NCI-H1417 treated with DMSO at 0.1 percent for 48 hours (cell line): ENCODE measurements around the gene HLA-DPB1.

Experiments
- DNase-seq: peaks from one replicate; lab custom pipeline; 2025; lab: John Stamatoyannopoulos, UW

The HLA-DPB1 gene

DNA sequence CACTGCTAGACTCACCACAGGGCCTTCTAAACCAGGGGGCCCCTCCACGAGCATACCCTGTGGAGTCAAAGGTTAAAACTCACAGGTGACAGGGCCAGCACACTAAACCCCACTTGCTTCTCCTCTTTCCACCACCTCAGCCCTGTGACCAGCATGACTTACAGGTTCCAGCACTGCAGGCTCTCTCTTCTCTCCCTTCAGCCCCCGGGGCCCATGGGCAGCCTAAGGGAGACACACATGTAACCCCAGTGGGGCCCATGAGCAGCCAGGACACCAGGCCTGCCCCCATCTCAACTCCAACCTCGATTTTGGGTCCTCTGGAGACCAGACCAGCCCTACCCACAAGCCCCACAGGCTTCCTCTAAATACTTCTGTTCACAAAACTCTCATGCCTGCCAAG lies 28.0 kb downstream of the HLA-DPB1 start:
- DNase-seq: no peak

DNA sequence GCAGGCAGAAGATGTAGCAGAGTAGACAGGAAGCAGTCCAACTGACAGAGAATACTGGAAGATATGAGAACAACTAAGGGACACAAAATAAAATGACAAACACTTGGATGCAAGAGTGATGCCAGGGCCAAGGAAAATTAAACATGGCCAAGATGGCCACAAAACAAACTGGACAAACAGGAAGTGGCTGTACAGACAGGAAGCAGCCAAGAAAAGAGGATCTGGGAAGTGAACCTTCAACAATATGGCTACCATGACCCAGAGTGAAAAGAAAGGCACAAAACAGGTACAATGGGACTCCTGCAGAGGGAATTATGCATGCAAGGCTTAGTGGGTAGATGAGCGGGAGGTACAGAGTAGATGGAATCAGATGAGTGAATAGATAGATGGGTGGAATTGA lies 29.1 kb downstream of the HLA-DPB1 start:
- no peak for DNase-seq

DNA sequence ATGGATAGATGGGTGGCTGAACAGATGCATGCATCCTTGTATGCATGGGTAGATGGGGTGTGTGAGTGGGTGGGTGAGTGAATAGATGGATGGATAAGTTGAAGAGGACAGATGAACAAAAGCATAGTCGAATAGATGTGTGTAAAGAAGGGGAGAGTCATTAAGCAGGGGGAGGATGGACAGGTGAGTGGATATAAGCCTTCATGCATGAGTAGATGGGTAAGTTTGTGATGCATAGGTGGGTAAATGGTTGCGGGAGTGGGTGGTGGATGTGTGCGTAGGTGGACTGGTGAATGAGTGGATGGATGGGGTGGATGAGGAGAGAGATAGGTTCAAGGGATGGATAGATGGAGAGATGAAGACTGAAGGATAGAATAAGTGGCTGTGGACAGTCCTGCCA lies 29.6 kb downstream of the HLA-DPB1 start:
- no peak for DNase-seq

DNA sequence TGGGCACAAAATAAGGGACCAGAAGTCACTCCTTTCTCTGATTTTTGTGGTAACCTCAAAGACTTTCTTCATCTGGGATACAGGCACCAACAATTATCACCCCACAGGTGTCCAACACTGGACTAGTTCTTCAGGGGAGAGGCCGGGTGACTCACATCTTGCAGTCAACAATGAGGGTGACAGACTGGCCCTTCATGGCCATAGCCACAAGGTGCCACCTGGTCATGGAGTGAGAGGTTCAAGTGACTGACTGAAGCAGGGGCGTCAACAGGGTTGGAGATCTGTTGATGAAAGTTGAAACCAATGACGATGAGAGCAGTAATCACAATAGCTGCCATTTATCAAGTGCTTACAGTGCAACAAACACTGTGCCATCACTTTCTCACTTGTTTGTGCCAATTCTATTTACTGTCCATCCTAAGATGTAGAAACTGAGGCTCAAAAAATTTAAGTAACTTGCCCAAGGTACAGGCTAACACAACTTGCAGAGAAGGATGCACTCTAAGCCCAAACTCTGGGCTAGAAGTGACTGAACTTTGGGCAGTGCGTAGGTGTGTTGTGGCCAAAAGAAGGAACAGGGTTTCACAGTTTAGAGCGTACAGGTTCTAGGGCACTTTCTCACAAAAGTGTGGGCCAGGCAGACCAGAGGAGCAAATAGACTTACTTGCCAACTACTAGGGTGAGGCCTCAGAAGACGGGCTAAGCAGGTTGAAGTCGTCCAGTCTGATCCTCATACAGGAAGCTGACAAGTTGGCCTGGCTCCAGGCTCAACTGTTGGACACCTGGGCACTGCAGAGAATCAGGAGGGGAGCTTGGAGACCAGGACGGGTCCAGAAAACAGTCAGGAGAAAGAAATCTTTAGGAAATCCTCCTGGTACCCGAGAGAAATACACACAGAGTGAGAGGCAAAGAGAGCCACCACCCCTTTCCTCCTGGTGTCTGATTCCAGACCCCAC lies 30.4 kb downstream of the HLA-DPB1 start:
- no peak for DNase-seq

DNA sequence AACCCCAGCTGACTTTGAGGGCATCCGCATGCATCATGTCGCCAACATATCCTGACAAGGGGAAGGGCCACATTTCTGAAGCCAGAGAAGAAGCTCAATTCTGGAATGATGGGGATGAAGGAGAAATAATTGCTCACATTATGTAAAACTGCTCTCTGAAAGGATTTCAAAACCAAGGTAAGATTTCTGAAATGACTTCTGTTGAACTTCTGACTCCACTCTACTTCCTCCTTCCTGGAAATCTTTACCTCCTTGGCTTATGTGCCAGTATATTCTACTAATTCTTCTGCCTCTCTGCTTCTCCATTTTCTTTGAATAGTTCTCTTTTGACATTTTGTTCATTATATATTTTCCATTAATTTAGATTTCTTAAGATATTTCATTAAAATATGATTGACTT lies 31.9 kb downstream of the HLA-DPB1 start:
- no peak for DNase-seq

DNA sequence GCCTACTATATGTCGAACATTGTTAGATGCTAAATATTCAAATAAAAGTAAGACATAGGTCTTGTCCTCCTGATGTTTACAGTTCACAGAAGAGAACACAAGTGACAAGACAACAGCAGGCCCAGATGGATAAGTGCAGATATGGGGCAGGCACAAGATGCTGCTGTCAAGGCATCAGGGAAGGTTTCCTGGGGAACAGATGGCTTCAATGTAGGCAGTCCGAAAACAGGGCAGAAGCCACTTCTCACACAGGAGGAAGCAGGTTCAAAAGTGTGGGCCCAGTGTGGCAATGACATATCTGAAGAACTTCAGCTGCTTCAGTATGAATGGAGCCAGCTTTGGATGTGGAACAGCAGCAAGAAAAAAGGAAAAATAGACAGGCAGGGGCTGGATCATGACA lies 32.5 kb downstream of the HLA-DPB1 start:
- DNase-seq: no peak

DNA sequence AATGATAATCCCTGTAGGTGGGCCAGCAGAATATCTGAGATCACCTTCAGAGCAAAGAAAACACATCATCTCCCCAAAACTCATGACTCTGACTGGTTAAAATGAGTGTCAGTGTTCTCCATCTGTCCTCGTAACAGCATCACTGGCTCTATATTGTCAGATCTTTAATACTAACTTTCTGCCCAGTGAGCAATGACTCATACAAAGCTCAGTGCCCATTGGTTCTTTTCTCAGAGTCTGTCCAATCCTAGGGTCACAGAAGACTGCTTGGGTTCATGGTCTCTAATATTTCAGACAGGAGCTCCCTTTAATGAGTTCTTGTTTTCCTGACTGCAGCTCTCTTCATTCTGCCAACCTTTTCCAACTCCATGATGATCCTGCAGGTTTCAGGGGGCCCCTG lies 36.4 kb downstream of the HLA-DPB1 start:
- no peak for DNase-seq

DNA sequence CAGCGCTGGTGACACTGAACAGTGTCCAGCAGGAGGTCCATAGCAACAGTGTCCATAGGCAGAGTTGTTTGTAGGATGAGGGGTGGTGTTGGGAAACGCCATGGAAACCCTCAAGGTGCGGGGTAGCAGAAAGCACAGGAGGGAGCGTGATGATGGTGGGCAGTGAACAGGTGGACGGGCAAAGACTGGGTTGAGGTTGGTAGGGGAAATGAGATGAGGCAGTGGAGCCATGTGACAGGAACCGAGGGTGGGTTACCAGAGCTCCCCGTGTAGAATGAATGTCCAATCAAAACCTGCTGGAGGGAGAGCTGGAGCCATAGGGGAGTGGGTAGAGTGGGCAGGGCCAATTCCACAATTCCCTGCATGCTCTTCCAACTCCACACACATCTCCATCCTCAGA lies 38.0 kb downstream of the HLA-DPB1 start:
- no peak for DNase-seq

DNA sequence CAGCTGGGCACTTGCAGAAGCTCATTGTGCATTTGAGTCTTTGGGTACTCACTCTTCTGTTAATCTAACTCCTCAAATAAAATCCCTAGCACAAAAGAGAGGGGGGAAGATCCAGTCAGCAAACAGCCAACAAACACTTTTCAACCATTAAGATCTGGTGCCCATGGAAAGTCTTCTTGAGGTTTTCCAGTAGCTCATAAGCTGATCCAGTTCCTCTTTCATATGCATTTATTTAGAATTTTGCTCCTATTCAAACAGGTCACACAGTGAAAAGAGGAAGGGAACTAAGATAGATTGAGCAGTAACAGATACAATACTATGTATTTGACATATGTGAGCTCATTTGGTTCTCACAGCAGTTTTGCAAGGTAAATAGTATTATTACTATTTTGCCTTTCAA lies 38.6 kb downstream of the HLA-DPB1 start:
- no peak for DNase-seq

DNA sequence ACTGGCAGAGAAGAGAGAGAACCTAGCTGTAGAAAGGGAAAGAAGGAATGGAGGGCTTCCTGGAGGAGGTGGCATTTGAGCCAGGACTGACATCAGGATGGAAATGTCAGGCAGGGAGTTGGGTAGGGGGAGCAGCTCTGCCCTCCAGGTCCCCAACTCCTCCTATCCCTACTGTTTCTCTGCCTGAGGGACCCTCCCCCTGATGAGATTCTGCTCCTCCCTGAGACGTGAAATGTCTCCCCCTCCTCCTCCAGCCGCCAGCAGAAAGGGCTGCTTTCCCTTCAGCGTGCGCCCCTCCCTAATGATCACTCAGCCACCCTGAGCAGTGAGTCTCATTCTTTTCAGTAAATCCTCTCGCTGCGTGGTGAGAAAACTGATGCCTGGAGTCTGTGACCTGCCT lies 40.6 kb downstream of the HLA-DPB1 start:
- no peak for DNase-seq

DNA sequence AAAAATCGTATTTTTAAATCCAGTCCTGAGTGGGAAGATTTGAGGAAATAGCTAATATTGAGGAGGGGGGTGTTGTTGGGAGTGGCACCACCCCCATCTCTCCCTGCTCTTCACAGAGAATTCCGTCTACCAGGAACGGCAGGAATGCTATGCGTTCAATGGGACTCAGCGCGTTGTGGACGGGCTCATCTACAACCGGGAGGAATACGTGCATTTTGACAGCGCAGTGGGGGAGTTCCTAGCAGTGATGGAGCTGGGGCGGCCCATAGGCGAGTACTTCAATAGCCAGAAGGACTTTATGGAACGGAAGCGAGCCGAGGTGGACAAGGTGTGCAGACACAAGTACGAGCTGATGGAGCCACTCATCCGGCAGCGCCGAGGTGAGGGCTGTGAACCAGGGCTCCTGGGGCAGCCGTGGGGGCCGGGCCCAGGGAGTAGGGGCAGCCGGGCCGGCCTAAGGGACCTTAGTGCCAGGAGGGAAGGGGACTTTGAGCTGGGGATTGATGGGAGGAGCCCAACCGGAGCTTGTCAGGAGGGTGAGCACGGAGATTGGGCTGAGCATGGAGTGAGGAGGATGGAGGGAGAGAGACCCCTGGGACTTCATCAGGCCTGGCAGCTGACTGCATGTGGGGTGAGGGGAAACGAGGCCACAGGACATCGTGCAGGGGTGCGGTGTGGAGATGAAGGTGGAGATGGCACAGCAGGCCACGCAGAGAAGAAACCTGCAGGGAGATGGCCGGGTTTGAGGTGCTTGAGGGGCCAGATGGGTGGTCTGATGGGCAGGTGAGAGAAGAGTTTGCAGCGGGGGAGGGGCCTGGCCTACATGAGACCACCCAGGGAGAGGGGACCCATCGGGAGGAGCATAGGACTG lies 41.3 kb downstream of the HLA-DPB1 start:
- no peak for DNase-seq

DNA sequence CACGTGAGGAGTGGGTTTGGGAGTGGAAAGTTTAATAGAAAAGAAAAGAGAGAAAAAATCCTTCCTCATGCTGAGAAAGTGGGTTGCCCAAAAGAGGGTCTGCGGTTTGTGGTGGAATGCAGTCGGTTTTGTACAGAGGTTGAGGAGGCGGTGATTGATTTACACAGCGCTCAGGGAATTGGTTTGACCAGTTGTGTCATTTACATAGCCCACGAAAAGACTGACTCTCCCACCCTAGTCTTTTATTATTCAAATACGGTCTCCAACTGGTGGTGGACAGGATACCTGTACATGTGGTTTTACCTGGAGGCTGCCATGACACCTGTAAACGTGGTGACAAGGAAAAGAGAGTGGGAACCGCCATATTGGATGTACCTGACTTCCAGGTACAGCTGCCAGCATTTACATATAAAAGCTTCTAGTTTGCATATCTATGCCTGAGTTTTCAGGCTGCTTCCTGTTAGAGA lies 42.1 kb downstream of the HLA-DPB1 start:
- DNase-seq: no peak

DNA sequence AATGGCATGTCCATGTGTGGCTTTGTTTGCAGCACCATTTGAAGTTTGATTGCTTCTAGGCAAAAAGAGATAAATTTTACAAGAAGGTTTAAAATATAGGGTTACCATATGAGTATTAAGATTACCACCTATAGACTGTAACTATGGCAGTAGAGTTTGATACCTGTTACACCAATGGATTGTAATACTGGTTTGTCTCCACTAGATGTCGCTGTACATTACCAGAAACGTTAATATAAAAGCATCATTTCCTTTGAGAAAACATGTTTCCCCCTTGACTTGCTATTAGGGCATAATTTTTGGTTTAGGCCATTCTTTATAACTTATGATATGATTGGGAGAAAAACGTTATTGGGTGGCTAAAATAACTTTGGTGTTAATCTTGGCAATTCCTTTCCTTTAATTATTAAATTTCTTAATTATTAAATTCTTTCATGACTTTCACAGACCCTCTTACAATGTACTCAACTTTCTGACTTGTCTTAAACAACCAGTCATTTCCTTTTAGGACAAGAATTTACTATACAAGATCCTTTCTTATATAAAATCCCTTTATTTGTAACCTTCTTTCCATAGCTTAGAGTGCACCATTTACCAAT lies 42.8 kb downstream of the HLA-DPB1 start:
- peak; percentile 30 for DNase-seq

DNA sequence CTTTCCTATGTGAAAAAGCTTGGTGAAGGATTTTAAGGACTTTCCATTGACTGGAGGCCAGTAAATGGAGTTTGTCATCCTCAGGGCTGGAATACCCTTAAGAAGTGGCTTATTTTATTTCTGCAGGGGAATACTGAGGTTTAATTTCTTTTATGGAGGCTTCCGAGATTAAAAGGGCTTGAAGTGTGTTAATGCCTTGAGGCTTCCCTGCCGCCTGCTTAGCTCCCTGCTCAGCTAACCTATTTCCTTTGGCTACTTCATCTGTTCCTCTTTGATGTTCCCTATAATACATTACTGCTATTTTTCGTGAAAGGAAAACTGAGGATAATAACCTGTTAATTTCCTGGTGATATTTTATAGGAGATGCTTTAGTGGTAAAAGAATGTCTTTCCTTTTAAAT lies 44.2 kb downstream of the HLA-DPB1 start:
- no peak for DNase-seq

DNA sequence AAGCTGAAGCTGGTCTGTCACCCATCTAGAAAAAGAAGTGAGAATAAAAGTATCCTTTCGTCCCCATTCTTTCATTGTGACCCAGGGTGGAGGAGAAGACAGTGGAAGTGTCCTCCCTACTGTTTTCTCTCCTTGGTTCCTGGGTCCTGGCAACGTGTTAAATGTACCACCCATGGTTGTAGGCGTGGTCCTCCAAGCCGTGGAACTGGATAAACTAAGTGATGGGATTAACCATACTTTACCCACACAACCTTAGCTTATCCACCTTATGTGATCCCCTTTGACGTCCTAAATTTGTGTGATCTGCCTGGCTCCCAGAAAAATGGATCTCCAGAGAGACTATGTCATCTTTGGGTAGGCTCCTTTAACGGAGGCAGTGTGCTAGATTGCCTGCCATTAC lies 47.4 kb downstream of the HLA-DPB1 start:
- DNase-seq: no peak

DNA sequence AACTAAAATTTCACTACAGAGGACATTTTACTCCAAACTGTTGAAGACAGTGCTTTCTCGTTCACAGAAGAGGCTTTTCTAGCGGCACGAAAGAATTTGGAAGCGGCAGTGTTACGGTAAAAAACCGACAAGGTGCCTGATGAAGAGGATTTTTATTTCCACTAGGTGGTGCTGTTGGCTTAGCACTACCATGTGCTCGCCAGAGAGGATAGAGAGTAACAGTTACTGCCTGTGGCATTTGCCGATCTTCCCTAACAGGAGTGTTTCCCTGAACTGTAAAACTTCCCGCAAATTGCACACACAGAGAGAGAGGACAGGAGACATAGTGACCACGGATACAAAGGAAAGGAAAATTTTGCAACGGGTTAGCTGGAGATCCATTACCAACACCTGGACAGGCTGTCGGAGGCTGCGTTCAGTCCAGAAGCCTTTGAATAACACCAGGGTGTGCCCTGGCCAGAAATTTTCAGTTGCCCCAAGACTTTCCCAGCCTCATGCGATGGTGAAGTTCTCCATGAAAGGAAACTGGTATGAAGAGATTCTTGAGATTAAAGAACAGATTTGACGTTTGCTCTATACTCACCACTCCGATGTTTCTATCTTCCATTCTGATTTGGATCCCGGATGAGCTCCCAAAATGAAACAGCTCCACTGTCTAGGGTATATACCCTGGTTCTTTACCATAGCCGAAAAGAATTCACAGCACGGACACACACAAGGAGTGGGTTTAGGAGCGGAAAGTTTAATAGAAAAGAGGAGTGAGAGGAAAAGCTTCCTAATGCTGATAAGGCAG lies 48.1 kb downstream of the HLA-DPB1 start:
- DNase-seq: no peak

DNA sequence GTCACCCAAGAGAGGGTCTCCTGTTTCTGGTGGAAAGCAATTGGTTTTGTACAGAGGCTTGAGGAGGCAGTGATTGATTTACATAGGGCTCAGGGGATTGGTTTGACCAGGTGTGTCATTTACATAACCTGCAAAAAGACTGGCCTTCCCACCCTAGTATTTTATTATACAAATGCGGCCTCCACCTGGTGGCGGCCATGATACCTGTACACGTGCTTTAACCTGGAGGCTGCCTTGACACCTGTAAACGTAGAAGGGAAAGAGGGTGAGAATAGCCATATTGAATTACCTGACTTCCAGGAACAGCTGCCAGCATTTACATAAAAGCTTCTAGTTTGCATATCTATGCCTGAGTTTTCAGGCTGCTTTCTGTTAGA lies 48.7 kb downstream of the HLA-DPB1 start:
- no peak for DNase-seq

DNA sequence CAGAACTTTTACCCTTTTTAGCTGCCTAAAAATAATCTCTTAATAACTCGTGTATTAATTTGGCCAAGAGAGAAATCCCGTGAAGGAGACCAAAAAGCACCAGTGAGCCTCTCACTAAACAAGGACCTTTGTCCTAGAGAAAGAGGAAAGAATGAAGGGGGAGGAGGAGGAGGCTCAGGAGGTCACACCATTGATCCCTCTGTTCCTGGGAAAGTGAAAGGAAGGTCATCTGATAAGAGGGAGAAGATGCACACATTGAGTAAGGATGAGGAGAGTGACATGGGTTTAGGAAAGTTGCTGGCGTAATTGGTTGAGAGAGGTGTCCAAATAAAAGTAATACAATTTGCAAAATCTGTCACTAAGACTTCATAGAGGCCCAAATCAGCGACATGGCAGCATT lies 49.2 kb downstream of the HLA-DPB1 start:
- no peak for DNase-seq

DNA sequence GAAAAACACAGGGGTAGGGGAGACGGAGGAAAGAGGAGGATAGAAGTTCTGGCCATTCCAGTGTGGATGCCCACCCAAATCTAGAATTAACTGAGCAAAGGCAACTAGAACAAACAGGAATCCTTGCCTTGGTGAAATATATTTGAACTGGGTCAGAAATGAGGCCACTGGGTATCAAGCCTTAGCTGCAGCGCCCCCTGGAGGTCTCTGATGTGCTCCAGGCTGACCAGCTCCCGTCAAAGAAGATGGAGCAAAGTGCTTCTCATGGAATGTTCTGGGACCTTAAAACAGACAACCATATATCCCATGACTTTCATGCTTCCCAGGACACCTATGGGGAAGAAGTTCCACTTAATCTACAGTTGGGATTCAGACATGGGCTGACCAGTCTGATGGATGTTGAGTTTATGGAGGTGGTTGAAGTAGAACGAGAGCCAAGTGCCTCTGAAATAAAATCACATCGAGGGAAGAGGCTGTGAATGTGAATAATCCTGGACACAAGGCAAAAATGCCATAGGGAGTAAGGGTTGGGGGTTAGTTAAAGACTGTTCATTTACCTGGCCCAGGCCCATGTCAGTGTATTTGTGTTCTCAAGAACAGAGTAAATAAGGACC lies 50.4 kb downstream of the HLA-DPB1 start:
- no peak for DNase-seq

DNA sequence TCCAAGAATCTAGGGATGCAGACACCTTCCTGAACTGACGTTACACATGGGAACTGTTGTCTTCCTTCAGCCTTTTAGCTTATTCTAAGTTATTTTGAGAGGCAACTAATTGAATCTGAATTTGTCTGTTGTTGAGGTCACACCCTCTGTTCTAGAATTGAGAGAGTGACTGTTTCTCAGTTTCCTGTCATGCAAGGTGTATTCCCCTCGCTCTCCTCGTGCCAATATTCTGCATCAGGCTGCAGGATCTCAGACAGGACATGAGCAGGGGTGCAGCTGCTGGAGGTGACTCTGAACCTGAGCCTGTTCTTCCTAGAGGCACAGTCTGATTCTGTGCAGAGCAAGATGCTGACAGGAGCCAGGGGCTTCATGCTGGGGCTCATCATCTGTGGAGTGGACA lies 52.5 kb downstream of the HLA-DPB1 start:
- DNase-seq: no peak

DNA sequence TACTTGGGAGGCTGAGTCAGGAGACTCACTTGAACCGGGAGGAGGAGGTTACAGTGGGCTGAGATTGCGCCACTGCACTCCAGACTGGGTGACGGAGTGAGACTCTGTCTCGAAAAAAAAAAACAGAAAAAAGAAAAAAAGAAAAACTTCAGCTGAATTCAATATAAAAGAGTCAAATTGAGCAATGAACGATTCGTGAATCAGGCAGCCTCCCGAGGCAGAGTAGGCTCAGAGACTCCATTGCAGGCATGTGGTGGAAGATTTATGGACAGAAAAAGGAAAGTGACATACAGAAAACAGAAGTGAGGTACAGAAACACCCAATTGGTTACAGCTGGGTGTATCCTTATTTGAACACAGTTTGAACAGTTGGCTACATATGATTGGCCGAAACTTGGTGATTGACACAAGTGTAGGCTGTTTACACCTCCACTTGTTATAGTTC lies 56.3 kb downstream of the HLA-DPB1 start:
- DNase-seq: no peak
